GM06990 (cell line): Measurements from ENCODE around the gene TNIK.

Source experiments
- DNase-seq: peaks from one replicate; pipeline ENCODE4 v3.0.0-alpha.2; 2011; ENCODE audit not compliant: insufficient read length; ENCODE audit errors: extremely low read depth
- H3K27me3 ChIP-seq: replicated peaks from 2 replicates; pipeline ENCODE4 v1.6.0; 2011; ENCODE audit warnings: low read length; ENCODE audit not compliant: control insufficient read depth, insufficient read depth
- H3K36me3 ChIP-seq: 2 replicates; pipeline ENCODE4 v1.5.1; 2011; ENCODE audit warnings: low read length; ENCODE audit not compliant: control insufficient read depth, insufficient read depth
- H3K4me3 ChIP-seq: replicated peaks from 2 replicates; pipeline ENCODE4 v1.5.1; 2011; ENCODE audit warnings: low read depth, mild to moderate bottlenecking, control low read depth, low read length
- CTCF ChIP-seq: IDR thresholded peaks from 2 replicates; pipeline ENCODE4 v1.5.1; 2011; ENCODE audit warnings: low read length, control low read depth, mild to moderate bottlenecking, inconsistent platforms; ENCODE audit not compliant: insufficient read depth, poor library complexity, severe bottlenecking

Gene TNIK

DNA sequence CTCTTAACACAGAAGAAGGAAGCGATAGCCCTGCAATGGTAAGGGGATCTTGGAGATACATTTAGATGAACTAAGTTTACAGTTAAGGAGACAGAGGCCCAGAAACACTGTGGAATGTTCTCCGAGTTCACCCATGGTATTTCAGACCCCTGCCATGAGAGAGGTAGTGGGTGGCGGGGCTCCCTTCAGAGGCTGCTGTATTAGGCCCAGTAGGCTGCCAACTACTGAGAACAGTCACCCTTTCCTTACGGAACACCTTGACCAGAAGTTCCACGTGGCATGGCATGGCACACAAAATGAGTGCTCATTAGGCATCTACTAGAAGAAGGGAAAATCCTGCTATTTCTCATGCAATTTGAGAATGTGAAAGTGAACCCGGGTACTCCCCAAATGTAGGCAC is 195.4 kb downstream of the TNIK start:
- no peak for TF ChIP-seq CTCF
- no peak overlapping the region for H3K4me3 ChIP-seq
- H3K27me3 ChIP-seq, result no peaks in the 10 kb centered on the region
- H3K36me3 ChIP-seq, result peaks cover 1% of the 10 kb centered on the region
- DNase-seq, result no peak

GRCh38 chr3:171262431-171262830 is 197.8 kb downstream of the TNIK start:
- H3K27me3 ChIP-seq, result no peaks in the 10 kb centered on the region
- no peak for TF ChIP-seq CTCF
- H3K36me3 ChIP-seq, result peaks cover 1% of the 10 kb centered on the region
- H3K4me3 ChIP-seq, result no peak overlapping the region
- DNase-seq, result no peak

DNA sequence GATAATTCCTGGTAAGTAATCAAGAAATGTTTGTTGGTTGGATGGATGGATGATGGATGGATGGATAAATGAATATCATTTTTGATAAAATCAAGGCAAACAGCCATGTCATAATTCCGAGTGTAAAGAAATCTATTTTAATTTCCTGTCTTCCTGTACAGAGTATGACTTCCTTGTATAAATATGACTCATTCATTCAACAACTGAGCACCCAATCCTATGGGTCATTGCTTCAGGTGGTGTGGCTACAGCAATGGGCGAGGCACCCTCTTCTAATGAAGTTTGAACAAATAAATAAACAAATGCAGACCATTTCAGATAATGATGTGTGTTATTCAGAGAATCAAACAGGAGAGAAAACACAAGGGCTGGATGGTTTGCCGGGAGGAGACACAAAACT is 198.7 kb downstream of the TNIK start:
- no peaks in the 10 kb centered on the region for H3K27me3 ChIP-seq
- no peak for DNase-seq
- H3K36me3 ChIP-seq, result peaks cover 1% of the 10 kb centered on the region
- TF ChIP-seq CTCF, result no peak
- no peak overlapping the region for H3K4me3 ChIP-seq

DNA sequence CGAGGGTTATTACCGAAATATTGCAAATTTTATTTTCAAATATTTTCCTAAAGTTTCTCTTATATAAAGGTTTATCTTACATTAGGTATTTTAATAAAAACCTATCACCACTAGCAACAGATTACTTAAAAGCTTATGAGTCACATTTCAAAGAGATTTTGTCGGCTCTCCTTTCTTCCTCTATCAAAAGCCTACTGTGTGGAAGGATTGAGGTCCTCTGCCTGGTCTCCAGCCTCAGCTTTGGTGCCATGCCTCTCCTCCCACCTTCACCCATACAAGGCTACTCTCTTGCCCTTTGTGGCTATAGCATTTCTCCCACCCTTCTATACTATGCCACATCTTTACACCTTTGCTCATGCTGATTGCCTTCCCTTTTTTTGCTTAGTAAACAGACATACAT is 199.3 kb downstream of the TNIK start:
- TF ChIP-seq CTCF, result no peak
- H3K4me3 ChIP-seq, result no peak overlapping the region
- no peak for DNase-seq

DNA sequence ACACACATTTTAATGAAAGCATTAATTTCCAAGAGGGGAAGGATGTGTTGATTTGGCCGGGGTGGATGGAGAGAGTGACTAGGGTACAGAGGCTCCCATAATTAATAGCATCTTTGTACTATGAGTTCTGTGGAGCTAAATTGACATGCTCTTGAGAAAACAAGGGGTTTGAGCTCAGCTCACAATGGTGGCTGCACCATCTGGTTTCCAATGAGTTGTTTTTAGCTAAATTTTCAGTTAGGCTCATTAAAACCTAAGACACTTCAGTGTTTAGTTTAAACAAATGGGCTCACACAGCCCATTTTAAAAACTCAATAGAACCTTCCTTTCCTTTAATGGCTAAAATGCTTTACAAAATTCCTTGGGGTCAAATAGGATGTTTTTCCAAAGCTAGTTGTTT is 199.7 kb downstream of the TNIK start:
- TF ChIP-seq CTCF, result no peak
- Histone ChIP-seq H3K27me3 (no peaks in the 10 kb centered on the region), H3K36me3 (peaks cover 1% of the 10 kb centered on the region), H3K4me3 (no peak overlapping the region)
- DNase-seq, result no peak

More for the DNA sequence above, 199.3 kb downstream of the TNIK start:
- Histone ChIP-seq H3K36me3 (peaks cover 1% of the 10 kb centered on the region), H3K27me3 (no peaks in the 10 kb centered on the region)

DNA sequence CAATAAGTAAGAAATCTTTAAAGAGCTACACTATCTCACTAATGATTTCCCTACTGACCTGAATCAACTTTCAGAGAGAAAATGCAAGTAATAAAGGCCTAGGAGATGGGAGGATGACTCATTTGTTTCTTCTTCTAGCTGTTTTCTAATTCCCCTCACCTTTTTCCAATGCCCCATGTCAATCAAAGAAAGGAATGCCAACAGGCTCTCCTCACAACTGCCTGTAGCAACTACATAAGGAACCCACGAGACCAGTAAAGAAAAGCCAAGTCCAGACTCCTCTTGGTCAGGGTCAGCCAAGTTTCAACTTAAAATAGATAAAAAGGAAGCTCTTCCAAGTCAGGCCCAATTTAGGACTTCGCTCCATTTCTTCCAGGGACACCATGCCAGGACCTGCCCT is 201.9 kb downstream of the TNIK start:
- Histone ChIP-seq H3K36me3 (no peaks in the 10 kb centered on the region), H3K4me3 (no peak overlapping the region), H3K27me3 (no peaks in the 10 kb centered on the region)
- no peak for DNase-seq
- TF ChIP-seq CTCF, result no peak
